ENCODE results near the gene SYNDIG1. TPM values are rescaled to one million over a fixed set of nuclear protein-coding genes. Genes with fewer than 3 reads are reported as not detected.

Gene SYNDIG1
- total RNA-seq, 6 experiments from 2014 or later = 0.14 to 0.31 TPM; not detected in 4

DNA sequence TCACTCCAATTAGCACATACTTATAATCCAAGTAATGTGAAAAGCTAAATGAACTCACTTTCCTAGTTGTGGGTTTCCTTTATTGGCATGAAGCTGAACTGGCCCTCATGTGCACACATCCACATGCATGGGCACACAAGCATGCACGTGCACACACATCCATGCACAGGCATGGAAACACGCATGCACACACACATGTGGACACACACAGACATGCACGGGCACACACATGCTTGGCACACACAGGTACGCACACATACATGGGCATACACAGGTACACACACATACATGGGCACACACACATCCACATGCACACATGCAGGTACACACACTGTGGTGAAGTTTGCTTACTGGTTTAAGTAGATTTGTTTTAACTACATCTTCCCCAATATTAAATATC lies 23.8 kb downstream of the SYNDIG1 start:
- Mint-ChIP-seq H3K4me1 (ENCODE audit: low read depth) (no peaks in the 10 kb centered on the region), H3K27ac (no peak overlapping the region), H3K36me3 (ENCODE audit: low read depth) (no peaks in the 10 kb centered on the region), H3K4me3 (no peak overlapping the region), H3K27me3 (ENCODE audit: insufficient read depth) (peaks cover 15% of the 10 kb centered on the region), H3K9me3 (no peaks in the 10 kb centered on the region)
- TF ChIP-seq, protein P1, sequence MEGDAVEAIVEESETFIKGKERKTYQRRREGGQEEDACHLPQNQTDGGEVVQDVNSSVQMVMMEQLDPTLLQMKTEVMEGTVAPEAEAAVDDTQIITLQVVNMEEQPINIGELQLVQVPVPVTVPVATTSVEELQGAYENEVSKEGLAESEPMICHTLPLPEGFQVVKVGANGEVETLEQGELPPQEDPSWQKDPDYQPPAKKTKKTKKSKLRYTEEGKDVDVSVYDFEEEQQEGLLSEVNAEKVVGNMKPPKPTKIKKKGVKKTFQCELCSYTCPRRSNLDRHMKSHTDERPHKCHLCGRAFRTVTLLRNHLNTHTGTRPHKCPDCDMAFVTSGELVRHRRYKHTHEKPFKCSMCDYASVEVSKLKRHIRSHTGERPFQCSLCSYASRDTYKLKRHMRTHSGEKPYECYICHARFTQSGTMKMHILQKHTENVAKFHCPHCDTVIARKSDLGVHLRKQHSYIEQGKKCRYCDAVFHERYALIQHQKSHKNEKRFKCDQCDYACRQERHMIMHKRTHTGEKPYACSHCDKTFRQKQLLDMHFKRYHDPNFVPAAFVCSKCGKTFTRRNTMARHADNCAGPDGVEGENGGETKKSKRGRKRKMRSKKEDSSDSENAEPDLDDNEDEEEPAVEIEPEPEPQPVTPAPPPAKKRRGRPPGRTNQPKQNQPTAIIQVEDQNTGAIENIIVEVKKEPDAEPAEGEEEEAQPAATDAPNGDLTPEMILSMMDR (IDR thresholded peaks at IDR 0.05) = no peak
- no peak for DNase-seq

DNA sequence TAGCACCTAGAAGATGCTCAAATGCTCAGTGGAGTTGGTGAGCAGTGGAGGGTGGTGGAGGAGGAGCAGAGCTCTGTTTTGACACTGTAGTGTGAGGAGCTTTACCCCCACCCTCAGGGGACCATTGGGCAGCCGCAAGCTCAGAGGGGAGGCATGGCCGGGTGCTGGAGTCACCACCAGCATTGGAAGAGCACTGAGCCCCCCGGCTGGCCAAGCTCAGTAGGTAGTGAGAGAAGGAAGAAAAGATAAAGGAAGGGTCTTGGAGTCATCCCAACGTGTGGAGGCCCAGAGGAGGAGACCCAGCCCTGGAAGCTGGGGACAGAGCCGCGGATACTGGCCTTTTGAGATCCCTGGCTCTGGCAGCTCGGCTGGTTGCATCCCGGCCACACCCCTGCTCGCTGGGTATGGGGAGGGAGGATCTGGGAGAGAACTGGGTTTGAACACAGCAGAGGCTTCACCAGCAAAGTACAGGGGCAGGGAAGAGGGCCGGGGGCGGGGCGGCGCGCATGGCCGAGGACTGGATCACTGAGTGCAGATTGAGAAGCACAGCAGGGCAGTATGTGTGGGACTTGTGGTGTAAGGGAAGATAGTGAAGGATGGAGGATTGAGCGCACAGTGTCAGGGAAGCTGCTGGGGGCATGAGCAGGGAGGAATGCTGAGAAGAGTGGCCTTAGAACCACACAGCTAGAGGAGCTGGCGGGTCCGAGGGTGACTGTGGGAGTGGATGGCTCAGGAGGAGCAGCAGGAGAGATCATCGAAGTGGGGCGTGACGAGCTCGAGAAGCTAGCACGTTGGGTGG lies 24.4 kb downstream of the SYNDIG1 start:
- Mint-ChIP-seq H3K27ac (no peak overlapping the region), H3K4me1 (ENCODE audit: low read depth) (no peaks in the 10 kb centered on the region), H3K36me3 (ENCODE audit: low read depth) (no peaks in the 10 kb centered on the region), H3K9me3 (no peaks in the 10 kb centered on the region), H3K27me3 (ENCODE audit: insufficient read depth) (peaks cover 17% of the 10 kb centered on the region), H3K4me3 (no peak overlapping the region)
- TF ChIP-seq, protein P1 (IDR thresholded peaks at IDR 0.05) = no peak
- no peak for DNase-seq

DNA sequence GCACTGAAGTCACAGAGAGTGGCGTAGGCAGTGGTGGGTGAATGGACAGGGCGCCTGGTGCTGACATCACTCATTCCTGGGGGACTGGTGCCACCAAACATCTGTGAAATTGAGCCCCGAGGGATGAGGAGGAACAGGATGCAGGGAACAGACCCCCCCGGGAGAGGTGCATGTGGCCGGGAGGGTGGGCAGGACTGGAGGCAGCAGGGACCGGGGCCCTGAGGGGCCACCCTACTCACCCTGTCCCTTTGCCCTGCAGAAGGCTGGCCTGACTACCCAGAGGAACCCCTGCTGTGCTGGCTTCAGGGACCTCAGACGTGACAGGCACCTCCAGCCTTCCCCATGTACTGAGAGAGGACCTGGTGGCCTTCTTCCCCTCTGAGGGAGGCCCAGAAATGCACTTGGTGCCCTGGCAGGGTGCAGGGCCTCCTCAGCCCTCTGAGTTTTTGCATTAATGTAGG lies 25.1 kb downstream of the SYNDIG1 start:
- Mint-ChIP-seq H3K36me3 (ENCODE audit: low read depth) (no peaks in the 10 kb centered on the region), H3K4me1 (ENCODE audit: low read depth) (no peaks in the 10 kb centered on the region), H3K27me3 (ENCODE audit: insufficient read depth) (peaks cover 23% of the 10 kb centered on the region), H3K4me3 (no peak overlapping the region), H3K27ac (no peak overlapping the region), H3K9me3 (no peaks in the 10 kb centered on the region)
- TF ChIP-seq, protein P1 (IDR thresholded peaks at IDR 0.05) = no peak
- DNase-seq = no peak

DNA sequence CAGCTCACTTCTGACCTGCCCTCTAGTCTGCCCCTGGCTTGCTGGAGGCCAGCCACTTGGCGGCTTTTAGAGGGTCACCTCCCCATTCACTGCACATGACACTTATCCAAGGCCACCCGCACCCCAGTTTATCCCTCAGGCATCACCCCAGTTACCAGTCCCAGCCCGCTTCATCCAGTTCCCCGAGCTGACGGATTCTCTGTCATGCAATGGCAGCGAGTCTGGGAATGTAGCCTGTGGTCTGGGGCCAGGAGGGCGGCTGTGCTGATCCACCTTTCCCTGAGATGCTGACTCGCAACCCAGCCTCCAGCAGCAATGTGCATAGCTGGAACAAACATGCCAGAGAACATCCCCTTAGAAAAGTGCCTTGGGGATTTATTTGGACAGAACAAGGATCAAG lies 25.8 kb downstream of the SYNDIG1 start:
- TF ChIP-seq, protein P1 (IDR thresholded peaks at IDR 0.05) = no peak
- Mint-ChIP-seq H3K27me3 (ENCODE audit: insufficient read depth) (peaks cover 28% of the 10 kb centered on the region), H3K4me1 (ENCODE audit: low read depth) (no peaks in the 10 kb centered on the region), H3K36me3 (ENCODE audit: low read depth) (no peaks in the 10 kb centered on the region), H3K9me3 (no peaks in the 10 kb centered on the region), H3K27ac (no peak overlapping the region), H3K4me3 (no peak overlapping the region)
- no peak for DNase-seq

DNA sequence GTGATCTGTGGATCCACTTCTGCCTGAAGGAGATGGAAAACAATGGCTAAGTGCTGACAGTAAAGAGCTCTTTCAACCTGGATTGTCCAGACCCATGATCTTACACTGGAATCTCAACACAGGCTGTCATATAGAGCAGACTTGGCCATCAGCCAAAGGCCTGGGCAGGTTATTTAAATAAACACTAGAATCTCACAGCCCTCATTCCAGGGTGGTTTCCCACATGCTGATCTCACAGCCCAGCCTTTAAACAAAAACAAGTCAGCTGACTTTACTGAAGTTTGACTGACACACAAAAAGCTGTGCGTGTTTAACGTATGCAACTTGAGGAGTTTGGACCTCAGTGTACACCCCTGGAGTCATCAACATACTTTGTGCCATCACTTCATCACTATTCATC lies 28.4 kb downstream of the SYNDIG1 start:
- TF ChIP-seq, protein P1 (IDR thresholded peaks at IDR 0.05) = no peak
- DNase-seq = no peak
- no peaks in the 10 kb centered on the region for H3K36me3 Mint-ChIP-seq (ENCODE audit: low read depth)
- no peak overlapping the region for H3K27ac Mint-ChIP-seq
- H3K4me1 Mint-ChIP-seq (ENCODE audit: low read depth) = peaks cover 11% of the 10 kb centered on the region
- no peaks in the 10 kb centered on the region for H3K9me3 Mint-ChIP-seq
- H3K27me3 Mint-ChIP-seq (ENCODE audit: insufficient read depth) = peaks cover 27% of the 10 kb centered on the region
- no peak overlapping the region for H3K4me3 Mint-ChIP-seq
